ENCODE data around the gene FLT1. TPM values are rescaled to one million over a fixed set of nuclear protein-coding genes. Genes with fewer than 3 reads are reported as not detected.
A peak's percentile ranks its signal among the peaks of the same experiment; 100 is the strongest.

FLT1 gene
- total and polyA plus RNA-seq, 2 of the 13 experiments (the other 11 are each of a cell fraction or from before 2014, with no cell fraction given), result 0.02 TPM; not detected in 1

- no peak for TF ChIP-seq SATB2 (CRISPR knock-in tag; IDR thresholded peaks at IDR 0.05)
- no peak for TF ChIP-seq CERS6 (CRISPR knock-in tag; IDR thresholded peaks at IDR 0.05)
- TF ChIP-seq HOXA9 (CRISPR knock-in tag; IDR thresholded peaks at IDR 0.05; ENCODE audit: borderline replicate concordance), result 0 out of 2 replicates have a peak, but pooled peaks have one; percentile 25
- TF ChIP-seq GATAD2A (CRISPR knock-in tag; IDR thresholded peaks at IDR 0.05), result no peak
- TF ChIP-seq ZFP62 (CRISPR knock-in tag; IDR thresholded peaks at IDR 0.05), result no peak
- TF ChIP-seq DMAP1 (CRISPR knock-in tag; IDR thresholded peaks at IDR 0.05), result no peak
- no peak for TF ChIP-seq FOXO4 (CRISPR knock-in tag; conservative IDR thresholded peaks at IDR 0.05)
- TF ChIP-seq ZNF235 (CRISPR knock-in tag; IDR thresholded peaks at IDR 0.05; ENCODE audit: borderline replicate concordance), result no peak
- TF ChIP-seq SRSF1 (optimal IDR thresholded peaks at IDR 0.05; ENCODE audit: low read depth, low read length), result no peak
- TF ChIP-seq ZNF232 (CRISPR knock-in tag; IDR thresholded peaks at IDR 0.05; ENCODE audit: borderline replicate concordance), result no peak
- peak; percentile 28; the same call in 1 of the 2 replicates for TF ChIP-seq ZFX (CRISPR knock-in tag; IDR thresholded peaks at IDR 0.05; ENCODE audit: low read depth)
- peak; percentile 25; the same call in 1 of the 2 replicates for TF ChIP-seq HDAC2 (CRISPR knock-in tag; IDR thresholded peaks at IDR 0.05)
- no peak for TF ChIP-seq ZNF468 (CRISPR knock-in tag; IDR thresholded peaks at IDR 0.05)
- TF ChIP-seq ZNF362 (CRISPR knock-in tag; IDR thresholded peaks at IDR 0.05; ENCODE audit: borderline replicate concordance), result 0 out of 2 replicates have a peak, but pooled peaks have one; percentile 15
- TF ChIP-seq PATZ1 (CRISPR knock-in tag; IDR thresholded peaks at IDR 0.05), result peak; percentile 37; the same call in 1 of the 2 replicates
- no peak for TF ChIP-seq RFX3 (CRISPR knock-in tag; IDR thresholded peaks at IDR 0.05)
- TF ChIP-seq SMYD3 (CRISPR knock-in tag; IDR thresholded peaks at IDR 0.05), result no peak
- peak; percentile 47 for TF ChIP-seq HNF4A (CRISPR knock-in tag; IDR thresholded peaks at IDR 0.05)
- TF ChIP-seq HOXA3 (CRISPR knock-in tag; IDR thresholded peaks at IDR 0.05), result 0 out of 2 replicates have a peak, but pooled peaks have one; percentile 4
- TF ChIP-seq NR2F1 (CRISPR knock-in tag; IDR thresholded peaks at IDR 0.05), result no peak
- TF ChIP-seq SMAD9 (CRISPR knock-in tag; IDR thresholded peaks at IDR 0.05), result no peak
- TF ChIP-seq MAFF (IDR thresholded peaks at IDR 0.05; ENCODE audit: low read depth, low read length), result peak; percentile 82
- no peak for TF ChIP-seq IRF1 (CRISPR knock-in tag; IDR thresholded peaks at IDR 0.05; ENCODE audit: low read depth)
- no peak for TF ChIP-seq EZH2 (conservative IDR thresholded peaks at IDR 0.05; ENCODE audit: low read depth, low read length)
These were observed 178.8 kb downstream of the FLT1 start (continued) for GRCh38 chr13:28316129-28316528.
